ENCODE measurements around the gene CACNA1A.
"Not testable (repeated sequence)": the region's sequence is repeated elsewhere in the genome, so short reads cannot be mapped to it uniquely, and the experiment has no call there.

The CACNA1A gene

GRCh38 chr19:13267889-13268288, 238.4 kb downstream of the CACNA1A start:
- DNase-seq: no peak

- DNase-seq: no peak
These were observed 239.1 kb downstream of the CACNA1A start for GRCh38 chr19:13267131-13267530.

- DNase-seq: peak in 1 of 5 donors; percentile 52
These were observed 243.8 kb downstream of the CACNA1A start for GRCh38 chr19:13262450-13262849.

GRCh38 chr19:13260883-13261653, 245.2 kb downstream of the CACNA1A start:
- peak in 1 of 5 donors; percentile 38 for DNase-seq

GRCh38 chr19:13256918-13257317, 249.4 kb downstream of the CACNA1A start:
- DNase-seq: no peak

GRCh38 chr19:13256398-13256797, 249.9 kb downstream of the CACNA1A start:
- DNase-seq: not testable (repeated sequence)

- no peak for DNase-seq
These were observed 250.6 kb downstream of the CACNA1A start for GRCh38 chr19:13255719-13256059.

GRCh38 chr19:13255041-13255718, 251.1 kb downstream of the CACNA1A start:
- DNase-seq: no peak

- DNase-seq: no peak
These were observed 253.5 kb downstream of the CACNA1A start for GRCh38 chr19:13252569-13253335.

- no peak for DNase-seq
These were observed 261.4 kb downstream of the CACNA1A start for GRCh38 chr19:13244920-13245319.

- no peak for DNase-seq
These were observed 264.8 kb downstream of the CACNA1A start for GRCh38 chr19:13241231-13242104.

GRCh38 chr19:13240312-13241022, 265.8 kb downstream of the CACNA1A start:
- no peak for DNase-seq

- no peak for DNase-seq
These were observed 267.3 kb downstream of the CACNA1A start for GRCh38 chr19:13238891-13239534.

- DNase-seq: peak in 4 of 5 donors; percentile 34 to 58 (median 44)
These were observed 271.8 kb downstream of the CACNA1A start for GRCh38 chr19:13234518-13234917.

GRCh38 chr19:13231663-13232062, 274.6 kb downstream of the CACNA1A start:
- DNase-seq: no peak

GRCh38 chr19:13229246-13229645, 277.0 kb downstream of the CACNA1A start:
- no peak for DNase-seq

GRCh38 chr19:13228561-13228960, 277.7 kb downstream of the CACNA1A start:
- DNase-seq: no peak

GRCh38 chr19:13226983-13227382, 279.3 kb downstream of the CACNA1A start:
- no peak for DNase-seq

- DNase-seq: no peak
These were observed 280.1 kb downstream of the CACNA1A start for GRCh38 chr19:13225973-13226865.

GRCh38 chr19:13225085-13225484, 281.2 kb downstream of the CACNA1A start:
- no peak for DNase-seq
